Measurements from ENCODE around the gene DEUP1. TPM values are rescaled to one million over a fixed set of nuclear protein-coding genes. Genes with fewer than 3 reads are reported as not detected.

DEUP1 gene
- total RNA-seq, 1 donor from 2014 or later, result 0.41 TPM

DNA sequence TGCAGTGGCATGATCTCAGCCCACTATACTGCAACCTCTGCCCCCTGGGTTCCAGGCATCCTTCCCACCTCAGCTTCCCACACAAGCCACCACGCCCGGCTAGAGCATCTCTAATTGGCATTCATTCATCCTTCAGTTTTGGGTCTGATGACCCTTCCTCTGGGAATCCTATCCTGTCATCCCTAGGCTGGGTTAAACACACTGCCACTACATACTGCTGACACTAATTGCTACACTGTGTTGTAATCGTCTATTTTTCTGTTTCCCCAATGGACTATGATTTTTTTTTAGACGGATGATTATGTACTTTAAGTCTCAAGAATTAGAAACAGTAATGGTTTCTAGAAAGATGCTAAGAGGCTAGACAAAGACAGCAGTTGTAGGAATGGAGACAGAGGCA is 62.8 kb downstream of the DEUP1 start:
- Histone ChIP-seq H2AFZ (ENCODE audit: low read depth, low read length) (no peak overlapping the region), H3K27ac (ENCODE audit: low read depth, low read length) (no peak overlapping the region), H3K9ac (ENCODE audit: low read length) (no peak overlapping the region), H3K9me3 (ENCODE audit: insufficient read depth, low read depth, low read length) (no peaks in the 10 kb centered on the region), H3K4me1 (ENCODE audit: insufficient read depth, low read length) (no peaks in the 10 kb centered on the region), H3K36me3 (ENCODE audit: insufficient read depth, low read length) (no peaks in the 10 kb centered on the region), H3K79me2 (ENCODE audit: insufficient read depth, low read length) (no peaks in the 10 kb centered on the region), H4K20me1 (ENCODE audit: insufficient read depth, low read length) (no peaks in the 10 kb centered on the region), H3K4me3 (ENCODE audit: insufficient read depth, low read depth, low read length) (no peak overlapping the region), H3K27me3 (ENCODE audit: insufficient read depth, low read length) (no peaks in the 10 kb centered on the region), H3K4me2 (ENCODE audit: low read length) (no peak overlapping the region)
- H3K4me1 Mint-ChIP-seq (ENCODE audit: low read depth, unreplicated experiment), result peaks cover 42% of the 10 kb centered on the region
- TF ChIP-seq CTCF (IDR thresholded peaks at IDR 0.05; ENCODE audit: insufficient read depth, low read depth, low read length) (no peak), EZH2 (IDR thresholded peaks at IDR 0.05; ENCODE audit: insufficient read depth, low read length) (no peak)
- no peaks in the 10 kb centered on the region for H3K27me3 Mint-ChIP-seq (ENCODE audit: low read depth, unreplicated experiment)
- no peak for DNase-seq (ENCODE audit: low read depth)
- peak overlapping the region; percentile 87 for H3K27ac Mint-ChIP-seq (ENCODE audit: unreplicated experiment)
- no peaks in the 10 kb centered on the region for H3K9me3 Mint-ChIP-seq (ENCODE audit: unreplicated experiment)
- no peak overlapping the region for H3K4me3 Mint-ChIP-seq (ENCODE audit: unreplicated experiment)
- no peak for FAIRE-seq
- H3K36me3 Mint-ChIP-seq (ENCODE audit: low read depth, unreplicated experiment), result no peaks in the 10 kb centered on the region

- Histone ChIP-seq H3K9ac (ENCODE audit: low read length) (no peak overlapping the region), H3K27ac (ENCODE audit: low read depth, low read length) (no peak overlapping the region), H3K79me2 (ENCODE audit: insufficient read depth, low read length) (no peaks in the 10 kb centered on the region), H3K36me3 (ENCODE audit: insufficient read depth, low read length) (no peaks in the 10 kb centered on the region), H3K4me1 (ENCODE audit: insufficient read depth, low read length) (no peaks in the 10 kb centered on the region), H3K27me3 (ENCODE audit: insufficient read depth, low read length) (no peaks in the 10 kb centered on the region), H3K9me3 (ENCODE audit: insufficient read depth, low read depth, low read length) (no peaks in the 10 kb centered on the region), H3K4me2 (ENCODE audit: low read length) (no peak overlapping the region), H2AFZ (ENCODE audit: low read depth, low read length) (no peak overlapping the region), H4K20me1 (ENCODE audit: insufficient read depth, low read length) (no peaks in the 10 kb centered on the region), H3K4me3 (ENCODE audit: insufficient read depth, low read depth, low read length) (no peak overlapping the region)
- FAIRE-seq, result no peak
- H3K36me3 Mint-ChIP-seq (ENCODE audit: low read depth, unreplicated experiment), result no peaks in the 10 kb centered on the region
- no peak overlapping the region for H3K4me3 Mint-ChIP-seq (ENCODE audit: unreplicated experiment)
- H3K27me3 Mint-ChIP-seq (ENCODE audit: low read depth, unreplicated experiment), result no peaks in the 10 kb centered on the region
- TF ChIP-seq EZH2 (IDR thresholded peaks at IDR 0.05; ENCODE audit: insufficient read depth, low read length) (no peak), CTCF (IDR thresholded peaks at IDR 0.05; ENCODE audit: insufficient read depth, low read depth, low read length) (no peak)
- peak overlapping the region; percentile 92 for H3K27ac Mint-ChIP-seq (ENCODE audit: unreplicated experiment)
- H3K9me3 Mint-ChIP-seq (ENCODE audit: unreplicated experiment), result no peaks in the 10 kb centered on the region
- no peak for DNase-seq (ENCODE audit: low read depth)
- peaks cover 42% of the 10 kb centered on the region for H3K4me1 Mint-ChIP-seq (ENCODE audit: low read depth, unreplicated experiment)
These were observed 63.9 kb downstream of the DEUP1 start for GRCh38 chr11:93394488-93394887.

GRCh38 chr11:93396316-93396715 is 65.8 kb downstream of the DEUP1 start:
- peaks cover 3% of the 10 kb centered on the region for H3K36me3 Mint-ChIP-seq (ENCODE audit: low read depth, unreplicated experiment)
- no peaks in the 10 kb centered on the region for H3K79me2 ChIP-seq (ENCODE audit: insufficient read depth, low read length)
- no peaks in the 10 kb centered on the region for H3K36me3 ChIP-seq (ENCODE audit: insufficient read depth, low read length)
- peak; percentile 20 for FAIRE-seq
- no peak overlapping the region for H3K9ac ChIP-seq (ENCODE audit: low read length)
- H2AFZ ChIP-seq (ENCODE audit: low read depth, low read length), result no peak overlapping the region
- H3K9me3 Mint-ChIP-seq (ENCODE audit: unreplicated experiment), result no peaks in the 10 kb centered on the region
- no peak overlapping the region for H3K4me3 ChIP-seq (ENCODE audit: insufficient read depth, low read depth, low read length)
- TF ChIP-seq CTCF (IDR thresholded peaks at IDR 0.05; ENCODE audit: insufficient read depth, low read depth, low read length), result no peak
- no peak for TF ChIP-seq EZH2 (IDR thresholded peaks at IDR 0.05; ENCODE audit: insufficient read depth, low read length)
- DNase-seq (ENCODE audit: low read depth), result peak; percentile 82
- peak overlapping the region; percentile 52 for H3K27ac ChIP-seq (ENCODE audit: low read depth, low read length)
- H3K4me1 Mint-ChIP-seq (ENCODE audit: low read depth, unreplicated experiment), result peaks cover 42% of the 10 kb centered on the region
- no peaks in the 10 kb centered on the region for H3K9me3 ChIP-seq (ENCODE audit: insufficient read depth, low read depth, low read length)
- no peaks in the 10 kb centered on the region for H3K4me1 ChIP-seq (ENCODE audit: insufficient read depth, low read length)
- H3K4me2 ChIP-seq (ENCODE audit: low read length), result no peak overlapping the region
- H3K27me3 ChIP-seq (ENCODE audit: insufficient read depth, low read length), result no peaks in the 10 kb centered on the region
- H3K27me3 Mint-ChIP-seq (ENCODE audit: low read depth, unreplicated experiment), result no peaks in the 10 kb centered on the region
- H4K20me1 ChIP-seq (ENCODE audit: insufficient read depth, low read length), result no peaks in the 10 kb centered on the region
- peak overlapping the region; percentile 92 for H3K27ac Mint-ChIP-seq (ENCODE audit: unreplicated experiment)
- peak overlapping the region; percentile 72 for H3K4me3 Mint-ChIP-seq (ENCODE audit: unreplicated experiment)
